ENCODE results near the gene COL20A1. TPM values are rescaled to one million over a fixed set of nuclear protein-coding genes. Genes with fewer than 3 reads are reported as not detected.

The COL20A1 gene
- total and polyA plus RNA-seq, 2 donors, result 0.05 to 0.30 TPM

Other genes with a start within 250 kb of the COL20A1 start
- gene YTHDF1, start 77.1 kb upstream of the COL20A1 start, total RNA-seq, result 18.6 TPM
- gene YTHDF1, start 77.1 kb upstream of the COL20A1 start, polyA plus RNA-seq, result 38.2 TPM
- gene BIRC7, start 57.3 kb upstream of the COL20A1 start, total RNA-seq, result 0.09 TPM
- 0.87 TPM for gene BIRC7, start 57.3 kb upstream of the COL20A1 start, polyA plus RNA-seq
- gene NKAIN4, start 38.7 kb upstream of the COL20A1 start, total RNA-seq, result 8.5 TPM
- 2.2 TPM for gene NKAIN4, start 38.7 kb upstream of the COL20A1 start, polyA plus RNA-seq
- 36.3 TPM for gene ARFGAP1, start 20.4 kb upstream of the COL20A1 start, total RNA-seq
- 111 TPM for gene ARFGAP1, start 20.4 kb upstream of the COL20A1 start, polyA plus RNA-seq
- gene CHRNA4, start 68.2 kb downstream of the COL20A1 start, total RNA-seq, result under 0.01 TPM
- 0.14 TPM for gene CHRNA4, start 68.2 kb downstream of the COL20A1 start, polyA plus RNA-seq
- 0.38 TPM for gene KCNQ2, start 179.5 kb downstream of the COL20A1 start, total RNA-seq
- 0.48 TPM for gene KCNQ2, start 179.5 kb downstream of the COL20A1 start, polyA plus RNA-seq
- gene EEF1A2, start 205.9 kb downstream of the COL20A1 start, total RNA-seq, result 0.19 TPM
- gene EEF1A2, start 205.9 kb downstream of the COL20A1 start, polyA plus RNA-seq, result 2.2 TPM
- 18.0 TPM for gene PPDPF, start 227.6 kb downstream of the COL20A1 start, total RNA-seq
- 229 TPM for gene PPDPF, start 227.6 kb downstream of the COL20A1 start, polyA plus RNA-seq
- 0.19 TPM for gene PTK6, start 244.2 kb downstream of the COL20A1 start, total RNA-seq
- gene PTK6, start 244.2 kb downstream of the COL20A1 start, polyA plus RNA-seq, result 2.7 TPM